ENCODE results near the gene RBPJ.

GRCh38 chr4:26349496-26349895, 28.7 kb downstream of the RBPJ start:
- TF ChIP-seq FOXM1 (IDR thresholded peaks at IDR 0.05; ENCODE audit: borderline replicate concordance) (no peak), LEF1 (IDR thresholded peaks at IDR 0.05; ENCODE audit: borderline replicate concordance) (no peak), FOXA1 (IDR thresholded peaks at IDR 0.05) (no peak), ARNT (IDR thresholded peaks at IDR 0.05) (no peak), FOXK2 (IDR thresholded peaks at IDR 0.05) (no peak), L3MBTL2 (conservative IDR thresholded peaks at IDR 0.05) (no peak), ZNF384 (IDR thresholded peaks at IDR 0.05) (no peak), ELF4 (IDR thresholded peaks at IDR 0.05) (no peak), BHLHE40 (IDR thresholded peaks at IDR 0.05; ENCODE audit: borderline replicate concordance) (no peak)
